Measurements from ENCODE around the gene KCP. TPM values are rescaled to one million over a fixed set of nuclear protein-coding genes. Genes with fewer than 3 reads are reported as not detected.

KCP gene
- total and polyA plus RNA-seq, 8 donors, result 0.08 to 0.95 (median 0.35) TPM

- intact Hi-C loops (cut with DNase I), result no loop called here
Observed at GRCh38 chr7:128846781-128847444, 63.6 kb downstream of the KCP start.

GRCh38 chr7:128845987-128846386 is 64.5 kb downstream of the KCP start:
- Histone ChIP-seq H3K4me1 (no peaks in the 10 kb centered on the region), H3K27ac (no peak overlapping the region), H3K9me3 (no peaks in the 10 kb centered on the region), H3K27me3 (no peaks in the 10 kb centered on the region), H3K36me3 (no peaks in the 10 kb centered on the region), H3K4me3 (no peak overlapping the region)
- 77 to 80% methylated on average over 19 of the region's 19 CpGs for WGBS, 2 donors
- intact Hi-C loops (cut with DNase I), result no loop called here
- FAIRE-seq (no peak), DNase-seq (peak in 2 of 6 donors; percentile 20 to 62), ATAC-seq (no peak)
- no peak for TF ChIP-seq CTCF (IDR thresholded peaks at IDR 0.05)

More at GRCh38 chr7:128846781-128847444, 63.6 kb downstream of the KCP start:
- TF ChIP-seq CTCF (IDR thresholded peaks at IDR 0.05), result no peak
- Histone ChIP-seq H3K9me3 (no peaks in the 10 kb centered on the region), H3K27me3 (no peaks in the 10 kb centered on the region), H3K4me3 (no peak overlapping the region), H3K4me1 (no peaks in the 10 kb centered on the region), H3K27ac (no peak overlapping the region), H3K36me3 (no peaks in the 10 kb centered on the region)
- WGBS, 2 donors, result 85 to 90% methylated on average over 14 of the region's 14 CpGs
- DNase-seq (peak in 1 of 6 donors; percentile 37), ATAC-seq (no peak), FAIRE-seq (no peak)

- DNase-seq, result peak in 2 of 6 donors; percentile 22 to 45
- H3K4me1 ChIP-seq, result no peaks in the 10 kb centered on the region
- WGBS, 2 donors, result 75 to 76% methylated on average over 5 of the region's 5 CpGs
- no peaks in the 10 kb centered on the region for H3K9me3 ChIP-seq
- H3K4me3 ChIP-seq, result no peak overlapping the region
- no peak overlapping the region for H3K27ac ChIP-seq
- ATAC-seq, result no peak
- intact Hi-C loops (cut with DNase I), result no loop called here
- no peaks in the 10 kb centered on the region for H3K27me3 ChIP-seq
- no peaks in the 10 kb centered on the region for H3K36me3 ChIP-seq
- FAIRE-seq, result no peak
- no peak for TF ChIP-seq CTCF (IDR thresholded peaks at IDR 0.05)
Observed at GRCh38 chr7:128845475-128845874, 65.0 kb downstream of the KCP start.

- H3K36me3 ChIP-seq, result no peaks in the 10 kb centered on the region
- H3K27ac ChIP-seq, result no peak overlapping the region
- no peak for TF ChIP-seq CTCF (IDR thresholded peaks at IDR 0.05)
- intact Hi-C loops (cut with DNase I), result no loop called here
- 87 to 89% methylated on average over 25 of the region's 25 CpGs for WGBS, 2 donors
- ATAC-seq (no peak), FAIRE-seq (no peak), DNase-seq (peak in 1 of 6 donors; percentile 55)
- H3K4me1 ChIP-seq, result no peaks in the 10 kb centered on the region
- H3K9me3 ChIP-seq, result no peaks in the 10 kb centered on the region
- H3K4me3 ChIP-seq, result no peak overlapping the region
- no peaks in the 10 kb centered on the region for H3K27me3 ChIP-seq
Observed at GRCh38 chr7:128844777-128845311, 65.7 kb downstream of the KCP start.

Measured in pancreas (tissue), 10 donors.